ENCODE results near the gene F7. TPM values are rescaled to one million over a fixed set of nuclear protein-coding genes. Genes with fewer than 3 reads are reported as not detected.
A peak's percentile ranks its signal among the peaks of the same experiment; 100 is the strongest.

The F7 gene
- total and polyA plus RNA-seq, 7 donors: 0.36 TPM; not detected in 6

DNA sequence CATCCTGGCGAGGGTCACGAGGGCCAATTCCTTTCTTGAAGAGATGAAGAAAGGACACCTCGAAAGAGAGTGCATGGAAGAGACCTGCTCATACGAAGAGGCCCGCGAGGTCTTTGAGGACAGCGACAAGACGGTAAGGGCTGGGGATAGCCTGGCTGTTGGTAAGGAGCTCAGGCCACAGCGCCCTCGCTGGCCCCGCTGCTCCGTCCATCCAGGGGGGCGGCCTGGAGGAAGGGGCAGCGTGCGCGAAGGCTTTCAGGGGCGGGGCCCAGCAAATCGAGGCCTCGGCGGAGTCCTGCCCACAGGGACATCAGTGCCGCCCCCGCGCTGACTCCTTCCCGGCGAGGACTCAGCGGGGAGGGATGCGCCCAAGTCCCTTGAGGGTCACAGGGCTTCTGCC is 23.9 kb downstream of the F7 start:
- Histone ChIP-seq H3K9me3 (no peaks in the 10 kb centered on the region), H3K27ac (no peak overlapping the region), H3K27me3 (peaks cover 0 to 15% (median 4%) of the 10 kb centered on the region in 3 donors), H3K4me3 (peak overlapping the region in 3 of 4 donors; percentile 29 to 39 (median 37)), H3K36me3 (no peaks in the 10 kb centered on the region), H3K4me1 (peaks cover 0 to 8% (median 6%) of the 10 kb centered on the region in 4 donors)
- TF ChIP-seq EP300 (IDR thresholded peaks at IDR 0.05): no peak
- DNase-seq: no peak
- intact Hi-C loops (cut with DNase I): no loop called here
- 76 to 91% methylated on average over 27 of the region's 27 CpGs for WGBS, 2 donors

DNA sequence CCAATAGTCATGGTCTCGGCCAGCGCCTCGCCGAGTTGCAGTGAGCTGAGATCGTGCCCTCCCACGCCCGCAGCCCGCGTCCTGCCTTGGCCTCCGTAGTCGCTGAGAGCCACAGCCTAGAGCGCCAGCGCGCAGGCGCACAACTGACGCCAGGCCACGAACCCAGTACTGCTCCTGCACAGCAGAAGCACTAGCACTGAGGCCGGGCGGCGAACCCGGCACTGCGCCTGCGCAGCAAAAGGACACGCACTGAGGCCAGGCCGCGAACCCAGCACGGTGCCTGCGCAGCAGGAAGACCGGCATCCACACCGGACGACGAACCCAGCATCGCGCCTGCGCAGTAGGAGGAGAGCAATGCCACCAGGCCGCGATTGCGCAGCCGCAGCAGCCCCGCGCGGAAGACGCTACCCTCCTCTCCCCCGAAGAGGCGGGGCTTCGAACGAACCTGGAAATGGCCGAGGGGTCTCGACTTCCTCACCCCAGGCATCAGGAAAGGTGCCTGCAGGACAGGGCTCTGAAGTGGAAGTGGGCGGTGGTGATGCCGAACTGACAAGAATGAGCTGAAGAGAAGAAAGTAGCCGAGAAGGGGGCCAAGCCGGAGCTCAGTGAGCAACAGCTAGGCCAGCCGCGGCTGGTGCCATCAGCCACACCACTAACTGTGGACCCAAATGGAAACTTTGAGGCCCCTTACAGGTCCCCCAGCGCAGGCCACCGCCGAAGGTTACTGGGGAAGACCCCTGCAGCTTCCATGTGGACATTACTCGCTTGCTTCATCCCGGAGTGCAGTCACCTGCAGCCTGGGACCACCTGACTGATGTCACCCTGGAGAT is 24.5 kb downstream of the F7 start:
- Histone ChIP-seq H3K4me3 (peak overlapping the region in 3 of 4 donors; percentile 29 to 39 (median 37)), H3K36me3 (no peaks in the 10 kb centered on the region), H3K9me3 (no peaks in the 10 kb centered on the region), H3K27ac (no peak overlapping the region), H3K4me1 (peaks cover 0 to 8% (median 6%) of the 10 kb centered on the region in 4 donors), H3K27me3 (peaks cover 0 to 15% (median 4%) of the 10 kb centered on the region in 3 donors)
- intact Hi-C loops (cut with DNase I): no loop called here
- WGBS, 2 donors: 51 to 78% methylated on average over 60 of the region's 60 CpGs
- no peak for DNase-seq
- TF ChIP-seq CTCF (IDR thresholded peaks at IDR 0.05): no peak
- TF ChIP-seq EP300 (IDR thresholded peaks at IDR 0.05): no peak
- TF ChIP-seq POLR2AphosphoS5 (IDR thresholded peaks at IDR 0.05): no peak
- TF ChIP-seq POLR2A (IDR thresholded peaks at IDR 0.05): no peak

DNA sequence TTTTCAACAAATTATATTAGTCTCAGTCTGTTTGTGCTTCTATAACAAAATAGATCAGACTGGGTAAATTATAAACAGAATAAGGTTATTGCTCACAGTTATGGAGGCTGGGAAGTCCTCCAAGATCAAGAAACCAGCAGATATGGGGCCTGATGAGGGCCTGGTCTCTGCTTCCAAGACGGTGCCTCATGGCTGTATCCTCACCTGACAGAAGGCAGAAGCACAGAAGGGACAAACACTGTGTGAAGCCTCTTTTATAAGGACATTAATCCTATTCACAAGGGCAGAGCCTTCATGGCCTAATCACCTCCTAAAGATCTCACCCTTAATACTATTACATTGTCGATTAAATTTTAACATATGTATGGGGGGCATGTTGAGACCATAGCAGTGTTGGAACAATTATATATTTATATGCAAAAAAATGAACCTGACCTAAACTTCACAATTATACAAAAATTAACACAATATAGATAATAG is 29.7 kb downstream of the F7 start:
- Histone ChIP-seq H3K4me1 (no peaks in the 10 kb centered on the region), H3K36me3 (no peaks in the 10 kb centered on the region), H3K9me3 (no peaks in the 10 kb centered on the region), H3K27ac (no peak overlapping the region), H3K27me3 (peaks cover 0 to 4% (median 0%) of the 10 kb centered on the region in 3 donors), H3K4me3 (no peak overlapping the region)
- no peak for DNase-seq
- WGBS, 2 donors: 57 to 78% methylated on average over 2 of the region's 2 CpGs
- intact Hi-C loops (cut with DNase I): no loop called here
- TF ChIP-seq CTCF (IDR thresholded peaks at IDR 0.05): no peak

DNA sequence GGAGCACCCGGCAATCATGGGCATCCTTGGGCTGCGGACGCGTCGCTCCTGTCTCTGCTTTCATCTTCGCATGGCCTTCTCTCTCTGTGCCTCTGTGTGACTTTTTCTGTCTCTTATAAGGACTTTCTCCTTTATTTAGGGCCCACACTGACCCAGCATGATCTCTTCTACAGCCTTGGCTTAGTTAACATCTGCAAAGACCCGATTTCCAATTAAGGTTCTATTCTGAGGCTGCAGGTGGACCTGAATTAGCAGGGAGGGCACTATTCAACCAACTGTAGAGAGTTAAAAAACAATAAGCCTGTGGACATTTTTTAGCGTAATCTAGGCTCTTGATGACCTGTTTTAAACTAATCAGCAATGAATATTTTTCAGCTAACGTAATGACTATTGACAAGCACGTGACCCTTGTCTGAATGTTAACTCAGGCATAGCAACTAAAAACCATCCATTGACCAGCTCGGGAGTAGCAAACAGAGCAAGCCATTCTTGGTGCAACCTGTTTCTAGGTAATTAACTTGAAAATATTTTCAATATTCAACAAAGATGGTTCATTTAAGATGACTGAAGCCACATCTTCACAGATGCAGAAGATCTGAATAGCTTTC is 32.2 kb downstream of the F7 start:
- no peaks in the 10 kb centered on the region for H3K36me3 ChIP-seq

More for the DNA sequence above, 32.2 kb downstream of the F7 start:
- TF ChIP-seq POLR2AphosphoS5 (IDR thresholded peaks at IDR 0.05) (no peak), CTCF (IDR thresholded peaks at IDR 0.05) (no peak), EP300 (IDR thresholded peaks at IDR 0.05) (no peak), POLR2A (IDR thresholded peaks at IDR 0.05) (no peak)
- no peaks in the 10 kb centered on the region for H3K4me1 ChIP-seq
- no peaks in the 10 kb centered on the region for H3K9me3 ChIP-seq
- H3K27me3 ChIP-seq: no peaks in the 10 kb centered on the region
- no peak overlapping the region for H3K4me3 ChIP-seq
- intact Hi-C loops (cut with DNase I): no loop called here
- no peak overlapping the region for H3K27ac ChIP-seq
- no peak for DNase-seq
- 89 to 90% methylated on average over 11 of the region's 11 CpGs for WGBS, 2 donors

Measured in sigmoid colon (tissue), 7 donors.